ENCODE measurements around the gene AP1S1.

- no peak for TF ChIP-seq POLR2A (IDR thresholded peaks at IDR 0.05; ENCODE audit: low read length)
- no peak for TF ChIP-seq GATA1 (IDR thresholded peaks at IDR 0.05; ENCODE audit: low read depth, low read length)
Measured at GRCh38 chr7:101115215-101115614, 39.1 kb upstream of the AP1S1 start.
